H1 (cell line): Measurements from ENCODE around the gene PDE4D. TPM values are rescaled to one million over a fixed set of nuclear protein-coding genes. Genes with fewer than 3 reads are reported as not detected.

Experiments used
- CTCF ChIA-PET: fragments of 300-600 bp; sonication (Branson Sonifier 250); formaldehyde crosslinking; loops from one replicate; lab custom pipeline; 2021; ENCODE audit not compliant: partially characterized antibody; lab: Charles Lee
- POLR2A ChIA-PET: fragments of 300-600 bp; sonication (Branson Sonifier 250); formaldehyde crosslinking; loops from one replicate; lab custom pipeline; 2021; ENCODE audit warnings: inconsistent platforms; ENCODE audit not compliant: partially characterized antibody; lab: Charles Lee
- DNase-seq, 2 experiments: peaks; one replicate each; pipeline versions ENCODE4 v3.0.0 to v3.0.0-alpha.2; 2010 to 2022; ENCODE audit warnings: low spot score in 2 of 2, low read depth in 1 of 2, mixed read lengths in 1 of 2
- FAIRE-seq: peaks from 2 replicates; lab custom pipeline; 2011; peaks lifted over from hg19 to GRCh38; lab: Jason Lieb, UNC
- H2AFZ ChIP-seq: 2 replicates; pipeline ENCODE4 v1.8.1; 2012; ENCODE audit warnings: low read length, inconsistent platforms
- H2AK5ac ChIP-seq: 2 replicates; pipeline ENCODE4 v1.6.1; 2013; ENCODE audit warnings: low read depth, low read length
- H2BK120ac ChIP-seq: replicated peaks from 2 replicates; pipeline ENCODE3; 2013; ENCODE audit warnings: low read depth, low read length, inconsistent platforms
- H2BK12ac ChIP-seq: 2 replicates; pipeline ENCODE4 v1.6.1; 2013; ENCODE audit warnings: low read depth, low read length
- H2BK15ac ChIP-seq: 2 replicates; pipeline ENCODE4 v1.6.1; 2013; ENCODE audit warnings: low read length
- H2BK20ac ChIP-seq: 2 replicates; pipeline ENCODE4 v1.6.1; 2013; ENCODE audit warnings: low read length
- H2BK5ac ChIP-seq: 2 replicates; pipeline ENCODE4 v1.6.1; 2013; ENCODE audit warnings: low read depth, low read length
- H3K14ac ChIP-seq: 2 replicates; pipeline ENCODE4 v1.6.1; 2013; ENCODE audit warnings: inconsistent platforms; ENCODE audit not compliant: insufficient read length
- H3K18ac ChIP-seq: 2 replicates; pipeline ENCODE4 v1.6.1; 2013; ENCODE audit warnings: low read length; ENCODE audit errors: extremely low read depth
- H3K23ac ChIP-seq: 2 replicates; pipeline ENCODE4 v1.6.1; 2013; ENCODE audit warnings: inconsistent platforms; ENCODE audit not compliant: insufficient read length
- H3K23me2 ChIP-seq: 2 replicates; pipeline ENCODE4 v1.6.1; 2013; ENCODE audit warnings: low read depth, low read length
- H3K27ac ChIP-seq: 2 replicates; pipeline ENCODE4 v1.6.1; 2011; ENCODE audit warnings: low read depth, low read length, inconsistent platforms
- H3K27me3 ChIP-seq, 4 experiments: replicated peaks in 1 of 4; 1 replicate in 1 of 4; 2 replicates in 3 of 4; pipeline versions ENCODE4 v1.6.1 to v1.8.1; 2011 to 2013; ENCODE audit warnings: low read length in 3 of 4, mild to moderate bottlenecking in 3 of 4, inconsistent platforms in 2 of 4, mixed read lengths in 2 of 4, moderate library complexity in 1 of 4; ENCODE audit not compliant: control insufficient read depth in 3 of 4, insufficient read depth in 3 of 4; ENCODE audit errors: extremely low read depth in 1 of 4
- H3K36me3 ChIP-seq, 4 experiments: 2 replicates each; pipeline versions ENCODE4 v1.6.1 to v1.8.1; 2011 to 2013; ENCODE audit warnings: mild to moderate bottlenecking in 4 of 4, low read length in 3 of 4, moderate library complexity in 2 of 4, control low read depth in 1 of 4, inconsistent platforms in 1 of 4; ENCODE audit not compliant: insufficient read depth in 4 of 4, control insufficient read depth in 2 of 4
- H3K4ac ChIP-seq: replicated peaks from 2 replicates; pipeline ENCODE3; 2013; ENCODE audit warnings: low read length, low read depth, mixed read lengths, inconsistent platforms; ENCODE audit not compliant: insufficient read length
- H3K4me1 ChIP-seq, 4 experiments: replicated peaks in 1 of 4; 1 replicate in 1 of 4; 2 replicates in 3 of 4; pipeline versions ENCODE4 v1.6.1 to v1.8.1; 2011 to 2013; ENCODE audit warnings: low read length in 3 of 4, inconsistent platforms in 2 of 4, mixed read lengths in 1 of 4; ENCODE audit not compliant: insufficient read depth in 4 of 4, control insufficient read depth in 3 of 4
- H3K4me2 ChIP-seq, 2 experiments: 2 replicates each; pipeline versions ENCODE4 v1.6.1 to v1.8.1; 2011 to 2013; ENCODE audit warnings: low read depth in 2 of 2, low read length in 2 of 2, control low read depth in 1 of 2, inconsistent platforms in 1 of 2, mild to moderate bottlenecking in 1 of 2; ENCODE audit not compliant: insufficient read depth in 1 of 2
- H3K4me3 ChIP-seq, 4 experiments: fragments of 200-600, 300-600 bp in 1 of 4; sonication (generic), shearing (Covaris generic), sonication (Bioruptor Twin) in 1 of 4; 2 replicates each; pipeline versions ENCODE4 v1.5.1 to v1.8.1; 2011 to 2016; ENCODE audit warnings: low read length in 4 of 4, low read depth in 3 of 4, control low read depth in 2 of 4, inconsistent platforms in 2 of 4, mild to moderate bottlenecking in 2 of 4, mixed read lengths in 1 of 4, moderate library complexity in 1 of 4; ENCODE audit not compliant: insufficient read depth in 2 of 4; ENCODE audit errors: extremely low read depth in 1 of 4
- H3K56ac ChIP-seq: replicated peaks from 2 replicates; pipeline ENCODE3; 2013; ENCODE audit warnings: low read depth, mild to moderate bottlenecking, mixed read lengths, low read length, inconsistent platforms; ENCODE audit not compliant: insufficient read length
- H3K79me1 ChIP-seq: 2 replicates; pipeline ENCODE4 v1.6.1; 2013; ENCODE audit warnings: low read depth, low read length, control low read depth
- H3K79me2 ChIP-seq, 2 experiments: 2 replicates each; pipeline versions ENCODE4 v1.6.1 to v1.8.1; 2012 to 2013; ENCODE audit warnings: low read length in 2 of 2, mild to moderate bottlenecking in 2 of 2, inconsistent platforms in 1 of 2; ENCODE audit not compliant: insufficient read depth in 2 of 2, control insufficient read depth in 1 of 2
- H3K9ac ChIP-seq, 4 experiments: replicated peaks in 1 of 4; 1 replicate in 1 of 4; 2 replicates in 3 of 4; pipeline versions ENCODE4 v1.6.1 to v1.8.1; 2011 to 2013; ENCODE audit warnings: low read depth in 3 of 4, low read length in 3 of 4, control low read depth in 2 of 4, mild to moderate bottlenecking in 2 of 4, moderate library complexity in 2 of 4, inconsistent platforms in 1 of 4; ENCODE audit errors: extremely low read depth in 1 of 4
- H3K9me3 ChIP-seq, 2 experiments: 2 replicates each; pipeline versions ENCODE4 v1.6.1 to v1.8.1; 2012 to 2013; ENCODE audit warnings: mild to moderate bottlenecking in 2 of 2, moderate library complexity in 2 of 2, control low read depth in 1 of 2, inconsistent platforms in 1 of 2, low read depth in 1 of 2, low read length in 1 of 2, mixed read lengths in 1 of 2; ENCODE audit not compliant: insufficient read depth in 2 of 2
- H4K20me1 ChIP-seq, 2 experiments: replicated peaks in 1 of 2; 2 replicates each; pipeline versions ENCODE3 to v1.8.1; 2011 to 2013; ENCODE audit warnings: inconsistent platforms in 2 of 2, low read length in 2 of 2, mild to moderate bottlenecking in 1 of 2; ENCODE audit not compliant: insufficient read depth in 2 of 2, control insufficient read depth in 1 of 2
- H4K5ac ChIP-seq: 2 replicates; pipeline ENCODE4 v1.6.1; 2013; ENCODE audit warnings: low read length, low read depth, mixed read lengths, inconsistent platforms; ENCODE audit not compliant: insufficient read length
- H4K8ac ChIP-seq: 2 replicates; pipeline ENCODE4 v1.8.0; 2013; ENCODE audit warnings: mild to moderate bottlenecking, moderate library complexity, low read length, inconsistent platforms; ENCODE audit not compliant: insufficient read depth; ENCODE audit errors: extremely low read depth
- H4K91ac ChIP-seq: replicated peaks from 2 replicates; pipeline ENCODE3; 2013; ENCODE audit warnings: low read length, mixed read lengths, inconsistent platforms; ENCODE audit not compliant: insufficient read length
- CBX5 ChIP-seq: fragments of 300-800, 300-1000 bp; sonication (generic); IDR thresholded peaks from 2 replicates; pipeline ENCODE4 v1.7.1; 2016; ENCODE audit warnings: antibody characterized with exemption, low read length, low read depth
- CHD1 ChIP-seq: IDR thresholded peaks from 2 replicates; pipeline ENCODE4 v1.6.1; 2012; ENCODE audit warnings: low read depth, low read length, improper control_type of control experiment
- E2F6 ChIP-seq: IDR thresholded peaks from 2 replicates; pipeline ENCODE4 v1.6.1; 2012; ENCODE audit warnings: inconsistent platforms
- EZH2 ChIP-seq: fragments of 200-600 bp; sonication (generic); IDR thresholded peaks from 2 replicates; pipeline ENCODE4 v1.7.1; 2012; ENCODE audit warnings: low read depth, mild to moderate bottlenecking, moderate library complexity, low read length, inconsistent platforms; ENCODE audit not compliant: severe bottlenecking
- FOSL1 ChIP-seq: IDR thresholded peaks from 2 replicates; pipeline ENCODE4 v1.6.1; 2011; ENCODE audit warnings: mild to moderate bottlenecking, low read depth, low read length, moderate library complexity; ENCODE audit not compliant: insufficient read depth
- GTF2F1 ChIP-seq: IDR thresholded peaks from 2 replicates; pipeline ENCODE4 v1.6.1; 2012; ENCODE audit warnings: low read depth, low read length, improper control_type of control experiment, borderline replicate concordance
- PHF8 ChIP-seq: fragments of 200-600 bp; sonication (generic); conservative IDR thresholded peaks from 2 replicates; pipeline ENCODE4 v1.7.1; 2012; ENCODE audit warnings: low read depth, mild to moderate bottlenecking, inconsistent platforms, low read length, moderate library complexity
- SP2 ChIP-seq: IDR thresholded peaks from 2 replicates; pipeline ENCODE4 v1.6.1; 2012; ENCODE audit warnings: mild to moderate bottlenecking, low read length, inconsistent platforms
- SP4 ChIP-seq: IDR thresholded peaks from 2 replicates; pipeline ENCODE4 v1.6.1; 2012; ENCODE audit warnings: low read length, inconsistent platforms
- TAF1 ChIP-seq: IDR thresholded peaks from 2 replicates; pipeline ENCODE4 v1.6.1; 2011; ENCODE audit warnings: mild to moderate bottlenecking, low read depth, low read length
- USF2 ChIP-seq: IDR thresholded peaks from 2 replicates; pipeline ENCODE4 v1.6.1; 2011; ENCODE audit warnings: low read length, improper control_type of control experiment
- WGBS, 2 experiments: shearing (Covaris generic) in 1 of 2; methylation state at CpG; one replicate each; pipeline versions ENCODE4 v1.1.6 to v1.1.7; 2013 to 2015; ENCODE audit warnings: low lambda C conversion rate in 2 of 2, mixed read lengths in 2 of 2, inconsistent platforms in 1 of 2, low coverage in 1 of 2, missing lambda C conversion rate in 1 of 2; ENCODE audit not compliant: insufficient replicate concordance in 2 of 2, insufficient coverage in 1 of 2, insufficient read length in 1 of 2; ENCODE audit errors: extremely low coverage in 1 of 2, missing lambda C conversion rate in 1 of 2; 5-methylcytosine and 5-hydroxymethylcytosine counted together
- polyA plus RNA-seq, 7 experiments: library from polyadenylated mRNA; depleted of rRNA in 3 of 7; stranded (reverse) in 5 of 7; unstranded in 2 of 7; fragments of >200 nt in 5 of 7; fragments of 200-250 nt in 2 of 7; gene quantifications; 1 replicate in 5 of 7; 2 replicates in 1 of 7; 4 replicates in 1 of 7; pipeline versions ENCODE4 v1.2.1 to v1.2.3, GENCODE V29; 2011 to 2013; ENCODE audit warnings: missing spikeins in 2 of 7, mixed read lengths in 2 of 7
- total RNA-seq: library from RNA; stranded (reverse); fragmentation: NEBNext Ultra II Directional; extraction: Animal tissue kit (Norgen Biotek cat#: 25700); gene quantifications from 2 replicates; pipeline ENCODE4 v1.2.1, GENCODE V29; 2021

The PDE4D gene
- total and polyA plus RNA-seq, 2 of the 8 experiments (the other 6 are each of a cell fraction or from before 2014, with no cell fraction given) = 2.3 to 3.7 TPM

- H4K20me1 ChIP-seq = no peaks in the 10 kb centered on the region
- H3K4ac ChIP-seq = no peak overlapping the region
- no peak overlapping the region for H3K14ac ChIP-seq
- no peak overlapping the region for H3K27ac ChIP-seq
- H3K9ac ChIP-seq = no peak overlapping the region
- no peak overlapping the region for H2BK120ac ChIP-seq
- H2BK12ac ChIP-seq = no peak overlapping the region
- no peak overlapping the region for H2BK20ac ChIP-seq
- no peak overlapping the region for H3K4me2 ChIP-seq
- no peak overlapping the region for H2BK5ac ChIP-seq
- H3K4me3 ChIP-seq = no peak overlapping the region
- H3K23me2 ChIP-seq = no peaks in the 10 kb centered on the region
- no peaks in the 10 kb centered on the region for H3K27me3 ChIP-seq
- H2BK15ac ChIP-seq = no peak overlapping the region
- no peaks in the 10 kb centered on the region for H3K79me2 ChIP-seq
- ChIA-PET CTCF (interaction anchor here (1.1 to 2.5 kb wide), 4 partner anchors 28 to 70 kb away, joined by 3 to 11 read pairs (median 4); no protein-coding TSS in a partner anchor), POLR2A (no interaction called here)
- H4K8ac ChIP-seq = no peak overlapping the region
- H4K5ac ChIP-seq = no peak overlapping the region
- no peak overlapping the region for H2AK5ac ChIP-seq
- DNase-seq (no peak), FAIRE-seq (no peak)
- no peak overlapping the region for H3K18ac ChIP-seq
- no peak overlapping the region for H3K23ac ChIP-seq
- no peaks in the 10 kb centered on the region for H3K36me3 ChIP-seq
- H4K91ac ChIP-seq = no peak overlapping the region
- H3K79me1 ChIP-seq = no peaks in the 10 kb centered on the region
- WGBS, 2 experiments = 84% methylated on average over 1 of the region's 1 CpG; no CpG with 5 or more reads in 1 of the 2 experiments
- no peaks in the 10 kb centered on the region for H3K9me3 ChIP-seq
- H3K56ac ChIP-seq = no peak overlapping the region
- no peak overlapping the region for H2AFZ ChIP-seq
- H3K4me1 ChIP-seq = peaks cover 3 to 10% (median 7%) of the 10 kb centered on the region in 4 experiments; a peak in 6 of 7 replicates
- TF ChIP-seq CBX5 = no peak
- no peak for TF ChIP-seq FOSL1
- no peak for TF ChIP-seq EZH2
- TF ChIP-seq SP4 = no peak
- TF ChIP-seq USF2 = no peak
- TF ChIP-seq E2F6 = no peak
- TF ChIP-seq SP2 = no peak
- no peak for TF ChIP-seq TAF1
- no peak for TF ChIP-seq GTF2F1
- TF ChIP-seq PHF8 = no peak
- TF ChIP-seq CHD1 = no peak
Measured at GRCh38 chr5:58929726-58930125, 963.8 kb downstream of the PDE4D start.
